Myocyte (in vitro differentiated cells): ENCODE data around the gene ZMYND8. TPM values are rescaled to one million over a fixed set of nuclear protein-coding genes. Genes with fewer than 3 reads are reported as not detected.

Source experiments
- DNase-seq: peaks from one replicate; pipeline ENCODE4 v3.0.0-alpha.2; 2012; ENCODE audit warnings: low read depth
- total RNA-seq: library from RNA; depleted of rRNA; stranded (reverse); fragments of >200 nt; gene quantifications from 2 replicates; pipeline ENCODE4 v1.2.3, GENCODE V29; 2014

The ZMYND8 gene
- total RNA-seq, 1 donor from 2014 or later: 28.2 TPM

DNA sequence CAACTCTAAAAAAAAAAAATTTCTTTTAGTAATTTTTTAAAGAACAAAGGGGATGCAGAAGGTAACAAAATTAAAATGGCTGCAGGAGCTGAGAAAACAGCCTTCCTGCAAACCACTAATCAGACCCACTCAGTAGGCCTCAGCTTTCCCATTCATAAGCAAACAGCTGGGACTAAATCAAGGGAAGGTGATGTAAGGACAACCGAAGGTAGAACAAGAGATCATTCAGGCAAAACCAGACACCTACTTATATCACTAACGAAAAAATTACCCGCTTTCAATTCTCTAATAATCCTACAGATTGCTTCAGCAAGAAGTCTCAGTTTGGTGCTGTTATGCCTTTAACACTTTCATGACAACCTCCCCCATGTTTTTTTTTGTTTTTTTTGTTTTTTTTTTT is 124.0 kb downstream of the ZMYND8 start:
- DNase-seq: no peak

DNA sequence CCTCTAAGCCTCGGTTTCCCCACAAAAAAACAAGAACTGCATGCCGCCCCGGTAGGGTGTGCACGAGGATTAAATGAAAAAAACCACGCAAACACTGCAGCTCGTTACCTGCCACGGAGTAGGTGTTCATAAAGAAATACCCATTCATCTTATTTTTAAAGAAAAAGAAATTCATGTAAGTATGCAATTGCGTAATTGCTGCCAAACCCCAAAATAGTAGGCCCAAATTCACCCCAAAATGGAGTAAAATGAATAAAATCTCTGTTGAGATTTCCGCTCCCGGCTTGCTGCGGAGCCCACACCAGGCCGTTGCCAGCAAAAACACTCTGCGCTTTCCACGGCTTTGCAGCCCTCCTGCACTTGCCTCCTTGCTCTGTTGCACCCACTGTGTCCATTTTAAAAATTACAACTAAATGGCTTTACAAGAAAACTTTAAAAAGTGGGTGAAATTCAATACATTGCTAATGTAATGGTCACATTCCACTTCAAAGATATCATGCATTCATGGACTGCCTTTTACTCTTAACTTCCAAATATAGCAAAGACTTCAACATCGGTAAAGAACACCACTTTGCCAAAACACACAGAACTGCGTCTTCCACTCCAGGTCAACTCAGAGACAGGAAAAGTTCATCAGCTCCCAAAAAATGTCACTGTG is 125.0 kb downstream of the ZMYND8 start:
- no peak for DNase-seq

DNA sequence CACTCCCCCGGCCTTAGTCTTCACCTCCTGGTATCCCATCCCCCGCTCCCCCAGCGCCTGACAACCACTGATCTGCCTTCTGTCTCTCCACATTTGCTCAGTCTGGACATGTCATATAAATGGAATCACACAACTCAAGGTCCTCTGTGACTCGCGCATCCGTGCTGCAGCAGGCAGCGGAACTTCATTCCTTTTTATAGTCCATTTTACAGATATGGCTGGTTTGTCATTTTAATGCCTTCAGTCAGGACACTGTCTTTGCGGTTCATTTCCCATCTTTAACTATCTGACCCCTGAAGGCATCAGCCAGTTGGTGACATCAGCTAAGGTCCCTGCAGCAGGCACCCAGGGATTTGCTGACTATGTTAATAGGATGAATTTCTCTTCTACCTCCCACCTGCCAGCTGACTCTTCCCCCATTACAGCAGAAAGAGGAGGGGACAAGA is 125.7 kb downstream of the ZMYND8 start:
- peak; percentile 56 for DNase-seq

DNA sequence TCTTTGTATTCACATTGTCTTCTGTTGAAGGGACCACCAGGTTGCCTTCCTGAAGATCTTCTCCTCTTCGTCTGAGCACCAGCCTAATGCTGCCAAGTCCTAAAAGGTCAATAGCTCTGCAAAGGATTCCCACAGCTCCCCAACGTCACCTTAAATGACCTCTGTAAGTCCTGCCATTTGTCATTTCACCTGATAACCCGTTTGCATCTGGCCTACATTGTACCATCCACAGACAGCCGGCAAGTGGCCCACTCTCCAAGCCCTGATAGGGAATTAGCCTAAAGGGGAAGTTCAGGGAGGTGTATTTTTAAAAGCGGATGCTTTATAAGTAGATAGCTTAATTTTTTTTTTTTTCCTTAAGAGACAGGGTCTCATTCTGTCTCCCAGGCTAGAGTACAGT is 127.8 kb downstream of the ZMYND8 start:
- no peak for DNase-seq

DNA sequence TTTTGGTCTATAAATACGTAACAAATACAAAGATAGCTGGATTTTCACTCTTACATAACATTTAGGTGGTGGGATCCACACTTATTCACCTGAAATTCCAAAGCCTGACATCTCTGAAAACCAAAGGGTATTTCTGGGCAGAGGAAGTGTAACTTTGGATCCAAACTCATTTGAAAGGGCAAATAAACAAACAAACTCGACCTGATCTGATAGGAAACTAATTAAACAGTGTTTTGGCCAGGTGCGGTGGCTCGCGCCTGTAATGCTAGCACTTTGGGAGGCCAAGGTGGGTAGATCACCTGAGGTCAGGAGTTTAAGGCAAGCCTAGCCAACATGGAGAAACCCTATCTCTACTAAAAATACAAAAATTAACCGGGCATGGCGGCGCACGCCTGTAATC is 128.9 kb downstream of the ZMYND8 start:
- no peak for DNase-seq

DNA sequence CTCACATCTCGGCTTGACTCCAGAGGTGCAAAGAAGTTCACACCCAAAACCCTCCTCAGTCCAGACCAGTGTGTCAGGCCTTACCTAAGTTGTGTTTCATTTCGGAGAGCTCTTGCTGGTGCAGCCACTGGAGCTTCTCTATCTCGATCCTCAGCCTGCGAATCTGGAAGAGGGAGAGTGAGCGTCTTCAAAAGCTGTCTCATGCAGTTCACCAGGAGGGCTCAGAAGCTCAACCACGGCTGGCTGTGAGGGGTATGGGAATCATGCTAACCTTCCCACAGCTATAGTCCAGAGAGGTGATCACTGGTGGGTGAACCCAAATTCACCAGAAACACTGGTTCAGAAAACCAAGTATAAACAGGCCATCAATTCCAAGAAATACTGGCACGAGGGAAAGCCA is 129.4 kb downstream of the ZMYND8 start:
- DNase-seq: no peak

DNA sequence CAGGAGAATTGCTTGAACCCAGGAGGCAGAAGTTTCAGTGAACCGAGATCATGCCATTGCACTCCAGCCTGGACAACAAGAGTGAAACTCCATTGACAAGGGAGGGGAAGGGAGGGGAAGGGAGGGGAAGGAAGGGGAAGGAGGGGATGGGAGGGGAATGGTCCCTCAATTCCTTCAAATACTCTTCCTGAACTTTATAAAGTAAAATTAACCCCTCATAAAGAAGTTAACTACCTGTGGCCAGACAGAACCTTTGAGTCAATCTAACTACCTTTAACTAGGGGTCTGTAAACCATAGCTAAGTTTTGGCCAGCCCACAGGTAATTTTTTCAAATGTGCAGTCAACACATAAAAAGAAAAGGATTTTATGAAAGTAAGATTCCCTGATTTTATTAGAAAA is 131.0 kb downstream of the ZMYND8 start:
- no peak for DNase-seq

DNA sequence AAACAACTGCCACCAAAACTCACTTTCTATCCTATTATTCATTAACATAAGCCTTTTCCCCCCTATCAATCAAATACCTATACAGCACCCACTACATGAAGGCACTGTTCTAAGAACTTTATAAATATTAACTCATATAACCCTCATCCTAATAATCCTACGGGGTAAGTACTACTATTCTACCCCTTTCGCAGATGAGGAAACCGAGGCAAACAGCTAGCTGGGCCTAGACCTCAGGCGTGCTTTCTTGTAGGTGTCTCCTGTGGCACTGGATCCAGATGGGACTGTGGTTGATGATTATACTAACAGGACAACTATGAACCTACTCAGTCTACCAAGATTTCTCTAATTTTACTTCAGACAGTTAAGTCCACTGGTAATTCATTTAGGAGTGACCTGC is 131.6 kb downstream of the ZMYND8 start:
- DNase-seq: no peak

DNA sequence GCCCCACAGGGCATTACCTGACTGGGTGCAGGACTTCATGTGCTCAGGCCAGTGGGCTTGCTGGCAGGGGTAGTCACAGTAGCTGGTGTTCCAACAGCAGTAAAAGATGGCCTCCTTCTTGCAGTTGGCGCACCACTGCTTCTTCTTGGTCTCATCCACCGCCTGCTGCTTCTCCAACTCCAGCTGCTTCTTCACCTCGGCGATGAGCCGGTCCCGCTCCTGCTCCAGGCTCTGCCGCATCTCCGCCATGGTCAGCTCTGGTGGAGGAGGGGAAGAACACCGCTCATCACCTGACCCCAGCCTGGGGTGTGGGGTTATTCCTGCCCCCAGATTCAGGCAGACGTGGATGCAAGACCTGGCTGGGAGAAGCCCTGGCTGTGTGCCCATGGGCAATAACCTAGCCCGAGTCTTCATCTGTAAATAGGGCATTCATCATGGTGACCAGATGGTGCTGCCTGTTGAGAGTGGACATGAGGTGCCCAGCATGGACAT is 132.2 kb downstream of the ZMYND8 start:
- peak; percentile 42 for DNase-seq

DNA sequence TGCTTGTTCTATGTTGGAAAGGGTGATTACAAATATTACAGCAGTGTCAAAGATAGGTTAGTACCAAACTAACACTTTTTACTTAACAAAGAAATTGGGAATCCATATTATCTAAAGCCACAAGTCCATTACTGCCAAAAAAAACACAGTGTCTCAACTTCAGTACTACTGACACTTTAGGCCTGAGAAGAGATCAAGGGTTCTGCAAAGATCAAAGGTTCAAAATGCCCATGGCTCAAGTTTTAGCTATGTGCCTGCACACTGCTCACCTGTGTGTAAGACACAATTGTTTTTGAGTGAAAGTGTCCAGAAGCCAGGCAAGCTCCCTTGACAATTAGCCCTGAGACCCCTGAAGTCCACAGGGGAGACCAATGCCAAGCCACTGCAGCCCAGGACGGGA is 132.6 kb downstream of the ZMYND8 start:
- no peak for DNase-seq

DNA sequence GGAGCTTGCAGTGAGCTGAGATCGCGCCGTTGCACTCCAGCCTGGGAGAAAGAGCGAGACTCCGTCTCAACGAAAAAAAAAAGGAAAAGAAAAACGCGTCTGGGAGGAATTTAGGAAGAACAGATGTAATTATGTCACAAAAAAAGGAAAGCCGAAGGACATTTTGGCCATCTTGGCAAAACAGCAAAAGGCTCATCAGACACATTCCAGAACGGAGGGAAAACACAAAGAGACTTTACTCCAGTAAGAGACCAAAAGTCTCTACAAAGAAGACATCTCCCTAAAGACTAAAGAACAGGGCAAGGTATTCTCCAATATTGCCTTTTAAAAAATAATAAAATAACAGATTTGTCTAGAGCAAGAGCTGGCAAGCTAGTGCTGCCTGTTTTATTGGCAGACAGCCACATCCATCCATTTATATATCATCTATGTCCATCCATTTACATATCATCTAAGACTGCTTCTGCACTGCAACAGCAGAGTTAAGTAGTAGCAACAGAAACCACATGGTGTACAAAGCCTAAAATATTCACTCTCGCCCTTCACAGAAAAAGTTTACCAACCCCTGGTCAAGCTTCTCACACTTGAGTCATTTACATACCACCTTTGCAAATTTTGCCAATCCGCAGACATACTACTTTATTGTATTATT is 133.9 kb downstream of the ZMYND8 start:
- no peak for DNase-seq

DNA sequence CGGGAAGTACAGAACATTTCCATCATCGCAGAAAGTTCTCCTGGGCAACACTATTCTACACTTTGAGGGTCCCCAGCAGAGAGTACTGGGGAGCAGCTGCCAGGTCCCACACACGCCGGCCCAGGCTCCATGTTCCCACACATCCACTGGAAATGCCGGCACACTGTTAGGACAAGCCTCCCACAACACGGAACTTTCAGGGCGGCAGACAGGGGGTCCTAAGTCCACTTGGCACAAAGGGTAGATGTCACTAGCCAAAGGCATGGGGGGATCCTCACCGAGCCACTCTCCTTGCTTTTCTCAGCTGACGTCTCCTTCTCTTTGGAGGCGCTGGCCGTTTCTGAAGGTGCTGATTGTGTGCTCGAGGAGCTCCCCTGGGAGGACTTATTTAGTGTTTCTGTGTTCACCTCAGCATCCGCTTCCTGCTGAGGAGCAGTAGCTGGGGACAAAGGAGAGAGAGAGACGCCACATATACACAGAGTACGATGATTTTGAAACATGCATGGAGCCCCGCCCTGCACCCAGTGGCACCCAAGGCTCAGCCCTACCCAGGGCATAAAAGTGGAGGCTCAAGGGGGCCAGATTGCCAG is 135.4 kb downstream of the ZMYND8 start:
- no peak for DNase-seq

DNA sequence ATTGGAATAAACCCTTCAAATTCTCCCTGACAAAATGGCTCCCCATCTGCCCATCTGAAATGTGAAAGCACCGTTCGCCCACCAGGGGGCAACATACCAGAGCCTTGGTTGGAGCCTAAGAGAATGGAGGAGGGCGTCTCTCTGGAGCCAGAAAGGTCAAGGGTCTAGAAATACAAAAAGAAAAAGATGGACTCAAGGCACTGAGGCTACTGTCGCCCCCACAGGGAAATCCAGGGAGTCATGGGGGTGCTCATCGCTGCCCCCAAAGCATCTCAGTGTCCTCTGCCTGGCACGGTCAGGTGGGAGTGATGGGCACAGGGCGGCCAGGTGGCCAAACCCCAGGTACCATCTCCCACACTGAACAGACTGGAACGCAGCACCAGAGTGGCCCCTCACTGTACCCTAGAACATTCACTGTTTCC is 136.3 kb downstream of the ZMYND8 start:
- no peak for DNase-seq

DNA sequence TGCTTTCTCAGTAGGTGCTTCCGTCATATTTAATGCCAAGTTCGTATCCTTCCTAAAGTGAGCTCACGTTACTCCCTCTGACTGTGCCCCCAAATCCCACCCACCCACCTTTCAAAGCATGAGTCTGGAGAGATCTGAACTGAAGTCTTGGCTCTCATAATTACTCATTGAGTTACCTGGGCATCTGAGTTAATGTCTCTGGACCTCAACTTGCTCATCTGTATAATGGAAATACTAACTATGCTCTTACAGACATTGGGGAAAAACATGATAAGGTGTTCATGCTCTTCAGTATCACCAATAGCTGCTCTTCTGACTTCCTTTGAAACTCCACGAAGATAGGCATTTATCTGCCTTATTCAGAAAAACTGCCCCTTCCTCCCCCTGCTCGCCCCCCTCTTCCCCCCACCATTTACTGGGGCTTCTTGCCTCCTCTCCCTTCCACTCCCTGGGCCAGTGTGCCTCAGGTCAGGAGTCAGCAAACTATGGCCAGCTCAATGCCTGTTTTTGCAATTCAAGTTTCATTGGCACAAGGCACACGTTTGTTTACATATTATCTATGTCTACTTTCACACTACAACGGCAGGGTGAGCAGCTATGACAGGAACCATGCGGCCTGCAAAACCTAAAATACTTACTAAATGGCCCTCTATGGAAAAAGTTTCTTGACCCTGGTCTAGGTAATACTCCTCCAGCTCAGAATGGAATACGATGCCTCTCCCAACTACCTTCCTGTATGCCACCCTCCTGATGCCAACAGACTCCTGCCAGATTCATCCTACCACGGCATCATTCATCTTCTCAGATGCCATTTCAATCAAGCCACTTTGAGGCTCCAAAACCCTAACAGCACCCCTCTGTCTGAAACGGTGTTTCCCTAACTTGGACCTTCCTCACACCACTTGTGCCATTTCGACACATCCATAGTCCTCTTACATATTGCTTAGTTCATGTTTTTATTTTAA is 138.7 kb downstream of the ZMYND8 start:
- DNase-seq: no peak

DNA sequence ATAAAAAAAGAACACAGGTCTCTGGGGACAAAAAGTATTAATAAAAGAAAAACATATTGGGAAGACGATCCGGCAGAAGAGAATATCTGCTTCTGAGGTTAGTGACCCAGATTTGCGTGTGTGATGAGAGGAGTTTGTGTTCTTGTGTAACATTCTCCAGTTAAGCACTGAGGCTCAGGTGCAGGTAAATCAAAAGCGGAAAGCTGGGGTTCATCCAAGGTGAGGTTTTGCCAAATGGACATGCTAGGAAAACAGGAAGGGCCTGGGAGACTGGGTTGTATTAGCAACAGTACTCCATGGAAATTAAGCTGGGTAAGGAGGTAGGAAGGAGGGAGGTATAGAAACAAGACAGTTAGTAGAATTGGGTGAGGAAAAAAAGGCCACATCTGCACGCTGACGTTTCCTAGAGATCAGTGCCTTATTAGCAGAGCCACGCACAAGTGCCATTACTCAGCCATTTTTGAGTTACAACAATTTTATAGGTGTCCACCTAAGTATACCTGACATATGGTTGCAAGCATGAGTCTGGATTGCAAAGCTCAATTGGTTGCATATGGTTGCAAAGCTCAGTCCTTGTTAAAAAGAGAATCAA is 139.6 kb downstream of the ZMYND8 start:
- DNase-seq: no peak

DNA sequence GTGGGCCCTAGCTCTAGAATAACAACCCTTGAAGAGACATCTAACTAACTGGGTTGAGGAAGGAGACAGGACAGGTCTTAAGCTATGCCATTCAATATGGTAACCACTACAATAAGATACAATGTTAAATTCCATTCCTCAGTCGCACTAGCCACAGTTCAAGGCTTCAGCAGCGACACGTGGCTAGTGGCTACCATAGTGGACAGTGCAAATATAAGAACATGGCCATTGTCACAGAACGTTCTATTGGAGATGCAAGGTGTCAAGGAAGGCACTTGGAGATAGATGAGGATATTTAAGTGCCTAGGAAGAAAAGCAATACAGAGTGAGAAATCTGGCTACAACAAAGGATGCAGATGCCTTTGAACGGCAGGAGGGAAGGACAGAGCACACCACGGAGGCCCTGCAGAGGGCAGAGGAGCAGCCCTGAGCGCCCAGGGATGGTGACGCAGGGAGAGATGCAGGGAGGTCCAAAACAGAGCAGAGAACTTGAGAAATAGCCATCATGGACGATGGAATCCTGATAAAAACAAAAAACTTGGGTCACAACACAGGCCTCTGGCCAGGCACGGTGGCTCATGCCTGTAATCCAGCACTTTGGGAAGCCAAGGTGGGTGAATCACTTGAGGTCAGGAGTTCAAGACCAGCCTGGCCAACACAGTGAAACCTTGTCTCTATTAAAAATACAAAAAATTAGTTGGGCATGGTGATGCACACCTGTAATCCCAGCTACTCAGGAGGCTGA is 140.7 kb downstream of the ZMYND8 start:
- no peak for DNase-seq

DNA sequence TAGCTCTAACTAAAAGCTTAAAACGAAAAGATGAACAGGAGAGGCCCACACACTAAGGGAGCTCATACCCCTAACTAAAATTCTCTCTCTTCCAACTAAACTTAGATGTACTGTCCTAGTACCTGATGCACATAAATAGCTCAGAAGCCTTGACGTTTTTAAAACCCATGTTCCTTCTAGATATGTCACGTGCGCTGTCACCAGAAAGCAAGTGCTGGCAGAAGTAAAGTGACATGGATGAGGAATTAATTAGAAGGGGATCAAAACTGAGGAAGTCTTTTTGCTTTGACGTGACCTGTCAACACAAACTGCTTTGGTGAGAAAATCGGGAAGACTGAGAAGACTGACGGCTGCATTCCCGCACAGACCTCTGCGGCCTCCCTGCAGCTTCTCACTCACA is 142.5 kb downstream of the ZMYND8 start:
- no peak for DNase-seq

DNA sequence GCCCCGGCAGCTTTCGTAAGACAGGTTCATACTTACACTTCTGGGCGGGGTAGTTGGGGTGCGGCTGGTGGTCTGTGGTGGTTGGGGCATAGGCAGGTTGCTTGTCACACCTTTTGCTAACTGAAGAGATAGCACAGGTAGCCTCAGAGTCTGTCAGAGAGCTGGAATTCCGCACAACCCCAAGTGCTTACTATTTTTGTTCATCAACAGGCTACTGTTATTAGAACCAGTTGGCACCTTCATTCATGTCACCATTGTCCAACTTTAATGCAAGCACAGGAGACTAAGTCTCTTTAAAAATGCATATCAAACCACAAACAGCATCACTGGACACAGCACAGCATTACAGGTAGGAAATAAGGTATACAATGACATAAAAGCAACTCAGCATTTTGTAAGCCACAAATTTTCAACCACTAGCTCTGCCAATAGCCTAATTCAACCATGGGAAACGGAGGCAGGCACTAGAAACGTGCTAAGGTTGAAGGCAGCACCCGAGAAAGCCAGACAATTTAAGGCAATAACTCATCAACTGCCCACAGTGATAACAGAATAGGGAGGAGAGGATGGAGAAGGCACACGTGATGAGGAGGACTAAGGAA is 143.8 kb downstream of the ZMYND8 start:
- DNase-seq: no peak

DNA sequence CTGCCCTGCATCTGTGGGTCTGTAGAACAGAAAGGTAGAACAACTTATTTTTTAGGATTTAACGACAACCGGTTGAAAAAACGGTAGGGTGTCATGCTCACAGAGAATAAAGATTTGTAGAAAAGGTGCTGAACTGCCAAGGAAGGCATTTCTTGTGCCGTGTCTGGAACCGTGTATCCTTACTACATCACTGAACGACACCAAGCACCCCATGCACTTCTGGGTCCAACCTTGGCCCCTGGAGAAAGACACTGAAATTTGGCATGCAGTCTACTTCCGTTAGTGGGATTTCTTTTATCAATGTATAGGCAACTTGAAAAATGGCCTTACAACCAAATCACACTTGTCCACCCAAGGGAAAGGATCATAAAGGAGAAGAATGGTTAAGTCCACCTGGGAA is 145.5 kb downstream of the ZMYND8 start:
- DNase-seq: no peak

DNA sequence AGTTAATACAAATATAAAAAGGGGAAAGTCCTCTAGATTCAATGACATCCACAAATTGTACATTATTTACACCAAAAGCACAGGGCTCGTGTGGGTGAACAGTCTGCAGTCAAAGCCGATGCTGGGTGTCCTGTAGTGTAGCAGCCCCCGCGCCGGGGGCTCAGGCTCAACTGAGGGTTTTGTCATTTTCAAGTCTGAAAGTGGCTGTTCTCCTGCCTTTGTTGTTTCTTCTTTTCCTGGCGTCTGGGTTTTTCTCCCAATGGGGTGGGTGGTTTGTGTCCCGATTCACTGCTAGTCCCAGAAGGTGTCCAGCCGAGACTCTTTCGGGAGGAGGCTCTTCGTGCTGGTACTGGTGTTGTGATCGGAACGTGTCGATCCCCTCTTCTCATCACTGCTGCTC is 146.0 kb downstream of the ZMYND8 start:
- DNase-seq: no peak
